ENCODE measurements around the gene RNF5. TPM values are rescaled to one million over a fixed set of nuclear protein-coding genes. Genes with fewer than 3 reads are reported as not detected.

RNF5 gene
- total and polyA plus RNA-seq, 2 of the 4 experiments (the other 2 are of a cell fraction) = 18.8 to 41.4 TPM

- no peak overlapping the region for H3K18ac ChIP-seq (ENCODE audit: low read depth, low read length)
- H3K4me3 ChIP-seq (ENCODE audit: insufficient read depth, low read depth, low read length) = no peak overlapping the region
- no peak overlapping the region for H3K23ac ChIP-seq (ENCODE audit: low read depth, low read length)
- no peak overlapping the region for H2AK5ac ChIP-seq (ENCODE audit: low read depth, low read length)
- peak overlapping the region; percentile 21 for H2AFZ ChIP-seq (replicated peaks; ENCODE audit: low read length, poor library complexity)
- TF ChIP-seq SMC3 (IDR thresholded peaks at IDR 0.05; ENCODE audit: low read depth, low read length) (no peak), USF2 (IDR thresholded peaks at IDR 0.05; ENCODE audit: low read depth, low read length) (no peak), ELK1 (IDR thresholded peaks at IDR 0.05; ENCODE audit: borderline replicate concordance, low read depth, low read length) (no peak), NFE2L2 (IDR thresholded peaks at IDR 0.05; ENCODE audit: low read depth, low read length) (no peak), POLR2A (IDR thresholded peaks at IDR 0.05; ENCODE audit: low read depth, low read length) (no peak), MAZ (IDR thresholded peaks at IDR 0.05; ENCODE audit: borderline replicate concordance, low read depth, low read length) (no peak), CTCF (conservative IDR thresholded peaks at IDR 0.05; ENCODE audit: low read depth, low read length) (no peak), FOS (IDR thresholded peaks at IDR 0.05; ENCODE audit: low read depth, low read length) (no peak), RCOR1 (IDR thresholded peaks at IDR 0.05; ENCODE audit: insufficient replicate concordance, low read length) (no peak), RFX5 (IDR thresholded peaks at IDR 0.05; ENCODE audit: low read depth, low read length) (no peak), MAFK (IDR thresholded peaks at IDR 0.05; ENCODE audit: low read depth, low read length) (no peak)
- dilution Hi-C loops (cut with HindIII; ENCODE audit: low sequenced_read_pairs, unreplicated experiment) = no loop called here
- no peaks in the 10 kb centered on the region for H3K9me1 ChIP-seq (ENCODE audit: insufficient read depth, low read length)
- peaks cover 40% of the 10 kb centered on the region for H3K27me3 ChIP-seq (ENCODE audit: control insufficient read depth, insufficient read depth, low read length)
- H4K20me1 ChIP-seq (ENCODE audit: insufficient read depth, low read length) = no peaks in the 10 kb centered on the region
- no peak overlapping the region for H3K56ac ChIP-seq (ENCODE audit: extremely low read depth, insufficient read depth, low read length)
- H3K27ac ChIP-seq (ENCODE audit: insufficient read depth, low read length) = no peak overlapping the region
- DNase-seq (no peak), ATAC-seq (ENCODE audit: low read depth) (no peak)
- no peak overlapping the region for H3K14ac ChIP-seq (replicated peaks; ENCODE audit: low read depth, low read length)
- no peak overlapping the region for H3K4me2 ChIP-seq (ENCODE audit: low read depth, low read length)
- H3K9me3 ChIP-seq (ENCODE audit: control insufficient read depth, insufficient read depth, low read length) = no peaks in the 10 kb centered on the region
- no peaks in the 10 kb centered on the region for H3K79me1 ChIP-seq (ENCODE audit: low read depth in 1 of 2, low read length in 2 of 2)
- POLR2A ChIA-PET (ENCODE audit: unreplicated experiment) = no interaction called here
- H3K4ac ChIP-seq (ENCODE audit: low read depth, low read length) = no peak overlapping the region
- H3K9ac ChIP-seq (ENCODE audit: low read depth, low read length) = no peak overlapping the region
- CTCF ChIA-PET = no interaction called here
- BruUV-seq (replicated peaks) = no TSS peak
- H4K5ac ChIP-seq (ENCODE audit: low read depth, low read length) = no peak overlapping the region
- no peak overlapping the region for H2BK20ac ChIP-seq (ENCODE audit: low read depth, low read length)
- no peak overlapping the region for H2BK5ac ChIP-seq (ENCODE audit: low read depth, low read length, poor library complexity, severe bottlenecking)
- WGBS, 2 experiments (ENCODE audit: extremely low coverage in 2 of 2, insufficient read length in 1 of 2) = no CpG with 5 or more reads among the region's 8 CpGs
- intact Hi-C loops (cut with micrococcal nuclease) = no loop called here
- no peak overlapping the region for H4K91ac ChIP-seq (ENCODE audit: insufficient read depth, low read depth, low read length)
- no peaks in the 10 kb centered on the region for H3K4me1 ChIP-seq (ENCODE audit: control insufficient read depth, insufficient read depth, low read length)
- H2BK120ac ChIP-seq (ENCODE audit: low read depth, low read length) = no peak overlapping the region
- H2AK9ac ChIP-seq (replicated peaks; ENCODE audit: low read depth, low read length, poor library complexity) = no peak overlapping the region
- no peaks in the 10 kb centered on the region for H3K36me3 ChIP-seq (ENCODE audit: control insufficient read depth, insufficient read depth, low read length)
- H4K8ac ChIP-seq (ENCODE audit: low read depth in 2 of 2, low read length in 2 of 2) = no peak overlapping the region
- in situ Hi-C loops (cut with MboI; ENCODE audit: low sequenced_read_pairs) = no loop called here
- H2BK15ac ChIP-seq (ENCODE audit: low read depth, low read length) = no peak overlapping the region
These were observed 44.4 kb downstream of the RNF5 start for GRCh38 chr6:32222333-32223230.

Data from IMR-90 (cell line).